Measurements from ENCODE around the gene CLIC3. TPM values are rescaled to one million over a fixed set of nuclear protein-coding genes. Genes with fewer than 3 reads are reported as not detected.

The CLIC3 gene
- total RNA-seq, 2 experiments from 2014 or later = not detected

- peaks cover 7% of the 10 kb centered on the region for H3K4me1 Mint-ChIP-seq (ENCODE audit: low read depth)
- intact Hi-C loops (cut with micrococcal nuclease) = no loop called here
- DNase-seq = no peak
- no peak overlapping the region for H3K4me3 Mint-ChIP-seq
- H3K27me3 Mint-ChIP-seq (ENCODE audit: low read depth) = no peaks in the 10 kb centered on the region
- CTCF ChIA-PET = interaction anchor here (1.0 to 2.7 kb wide), 9 partner anchors 19 to 128 kb away, joined by 3 to 30 read pairs (median 4); partner anchors contain the start of gene AJM1
- H3K9me3 Mint-ChIP-seq = no peaks in the 10 kb centered on the region
- no peak overlapping the region for H3K27ac Mint-ChIP-seq
- H3K36me3 Mint-ChIP-seq (ENCODE audit: low read depth) = peaks cover 5% of the 10 kb centered on the region
These were observed 49.1 kb downstream of the CLIC3 start for GRCh38 chr9:136947028-136947891.

- no peak for DNase-seq
- Mint-ChIP-seq H3K9me3 (no peaks in the 10 kb centered on the region), H3K27ac (no peak overlapping the region), H3K36me3 (ENCODE audit: low read depth) (peaks cover 9% of the 10 kb centered on the region), H3K4me3 (no peak overlapping the region), H3K4me1 (ENCODE audit: low read depth) (peaks cover 9% of the 10 kb centered on the region), H3K27me3 (ENCODE audit: low read depth) (no peaks in the 10 kb centered on the region)
- intact Hi-C loops (cut with micrococcal nuclease) = no loop called here
- CTCF ChIA-PET = interaction anchor here (1.1 to 2.7 kb wide), 2 partner anchors 89 kb away, joined by 4 to 30 read pairs; no protein-coding TSS in a partner anchor
These were observed 49.9 kb downstream of the CLIC3 start for GRCh38 chr9:136946228-136947027.

GRCh38 chr9:136945333-136946227, 50.8 kb downstream of the CLIC3 start:
- H3K27me3 Mint-ChIP-seq (ENCODE audit: low read depth) = no peaks in the 10 kb centered on the region
- no peak overlapping the region for H3K4me3 Mint-ChIP-seq
- no peak overlapping the region for H3K27ac Mint-ChIP-seq
- H3K4me1 Mint-ChIP-seq (ENCODE audit: low read depth) = peaks cover 9% of the 10 kb centered on the region
- intact Hi-C loops (cut with micrococcal nuclease) = loop anchor here (2.0 kb wide), 1 partner anchor 155 kb away; the partner anchor contains the start of gene TMEM141
- peaks cover 11% of the 10 kb centered on the region for H3K36me3 Mint-ChIP-seq (ENCODE audit: low read depth)
- CTCF ChIA-PET = interaction anchor here (0.6 to 1.1 kb wide), 2 partner anchors 48 to 89 kb away, joined by 3 to 4 read pairs; no protein-coding TSS in a partner anchor
- no peak for DNase-seq
- H3K9me3 Mint-ChIP-seq = no peaks in the 10 kb centered on the region

Other genes with a start within 250 kb of the CLIC3 start
- not detected for gene LCN6, start 248.0 kb downstream of the CLIC3 start, total RNA-seq
- gene LCN8, start 238.3 kb downstream of the CLIC3 start, total RNA-seq = not detected
- not detected for gene LCN15, start 232.1 kb downstream of the CLIC3 start, total RNA-seq
- gene TMEM141, start 205.2 kb downstream of the CLIC3 start, total RNA-seq = 10 to 100 TPM; 38.1 to 39.6 TPM
- gene CCDC183, start 200.2 kb downstream of the CLIC3 start, total RNA-seq = under 1 TPM; 0.38 to 0.47 TPM
- gene RABL6, start 188.6 kb downstream of the CLIC3 start, total RNA-seq = 10 to 100 TPM; 74.9 to 82.7 TPM
- 1 to 10 TPM; 1.7 to 2.0 TPM for gene AJM1, start 154.1 kb downstream of the CLIC3 start, total RNA-seq
- gene PHPT1, start 147.2 kb downstream of the CLIC3 start, total RNA-seq = 100 to 1,000 TPM; 110 to 116 TPM
- gene MAMDC4, start 144.2 kb downstream of the CLIC3 start, total RNA-seq = 10 to 100 TPM; 15.9 to 16.1 TPM
- gene EDF1, start 130.3 kb downstream of the CLIC3 start, total RNA-seq = 100 to 1,000 TPM; 259 to 288 TPM
- 10 to 100 TPM; 39.7 to 41.8 TPM for gene TRAF2, start 110.1 kb downstream of the CLIC3 start, total RNA-seq
- 10 to 100 TPM; 44.0 to 47.8 TPM for gene FBXW5, start 51.8 kb downstream of the CLIC3 start, total RNA-seq
- under 1 TPM in 1 of 2 experiments, not detected in 1; 0.83 TPM for gene C8G, start 51.3 kb downstream of the CLIC3 start, total RNA-seq
- gene LCN12, start 44.3 kb downstream of the CLIC3 start, total RNA-seq = 1 to 10 TPM; 1.1 to 1.9 TPM
- not detected for gene PTGDS, start 19.1 kb downstream of the CLIC3 start, total RNA-seq
- not detected for gene LCNL1, start 13.6 kb downstream of the CLIC3 start, total RNA-seq
- gene PAXX, start 4.1 kb downstream of the CLIC3 start, total RNA-seq = 10 to 100 TPM; 75.9 to 76.8 TPM
- 1 to 10 TPM; 4.1 to 4.7 TPM for gene ABCA2, start 31.7 kb upstream of the CLIC3 start, total RNA-seq
- gene FUT7, start 35.5 kb upstream of the CLIC3 start, total RNA-seq = not detected
- 10 to 100 TPM; 14.2 to 15.9 TPM for gene NPDC1, start 49.6 kb upstream of the CLIC3 start, total RNA-seq
- not detected for gene ENTPD2, start 57.5 kb upstream of the CLIC3 start, total RNA-seq
- gene SAPCD2, start 74.0 kb upstream of the CLIC3 start, total RNA-seq = 1 to 10 TPM; 3.8 to 3.9 TPM
- 1 to 10 TPM; 2.6 to 3.4 TPM for gene UAP1L1, start 80.9 kb upstream of the CLIC3 start, total RNA-seq
- gene MAN1B1, start 90.4 kb upstream of the CLIC3 start, total RNA-seq = 10 to 100 TPM; 18.7 to 18.9 TPM
- 100 to 1,000 TPM; 162 to 167 TPM for gene DPP7, start 118.2 kb upstream of the CLIC3 start, total RNA-seq
- gene GRIN1, start 142.6 kb upstream of the CLIC3 start, total RNA-seq = under 1 TPM in 1 of 2 experiments, not detected in 1; 0.35 TPM
- gene LRRC26, start 173.5 kb upstream of the CLIC3 start, total RNA-seq = not detected
- not detected for gene TMEM210, start 175.5 kb upstream of the CLIC3 start, total RNA-seq
- gene ANAPC2, start 192.0 kb upstream of the CLIC3 start, total RNA-seq = 10 to 100 TPM; 34.8 to 36.6 TPM
- gene SSNA1, start 192.1 kb upstream of the CLIC3 start, total RNA-seq = 10 to 100 TPM; 48.2 to 49.9 TPM
- gene TPRN, start 204.2 kb upstream of the CLIC3 start, total RNA-seq = 1 to 10 TPM; 2.1 to 2.6 TPM
- 10 to 100 TPM; 21.8 to 23.2 TPM for gene TMEM203, start 209.1 kb upstream of the CLIC3 start, total RNA-seq
- gene NDOR1, start 209.1 kb upstream of the CLIC3 start, total RNA-seq = 10 to 100 TPM; 25.3 to 26.1 TPM
- gene RNF208, start 225.7 kb upstream of the CLIC3 start, total RNA-seq = 1 to 10 TPM; 4.9 to 5.0 TPM
- gene CYSRT1, start 228.6 kb upstream of the CLIC3 start, total RNA-seq = under 1 TPM; 0.17 to 0.26 TPM
- not detected for gene RNF224, start 230.9 kb upstream of the CLIC3 start, total RNA-seq
- not detected for gene SLC34A3, start 234.3 kb upstream of the CLIC3 start, total RNA-seq
- 100 to 1,000 TPM; 193 to 196 TPM for gene TUBB4B, start 244.7 kb upstream of the CLIC3 start, total RNA-seq